K562 (cell line): ENCODE data around the gene TNFSF13. TPM values are rescaled to one million over a fixed set of nuclear protein-coding genes. Genes with fewer than 3 reads are reported as not detected.

Source experiments
- ATAC-seq: fragments of 200-7000 bp; cut with Tn5 transposase; 3 replicates; pipeline ENCODE4 v1.9.1; 2020; ENCODE audit warnings: moderate library complexity
- BruUV-seq: library from RNA; stranded (reverse); fragments of 400-500 nt; replicated peaks from 2 replicates; lab custom pipeline; 2021; lab: Mats Ljungman, UMichigan
- CTCF ChIA-PET: fragments of 300-600 bp; formaldehyde crosslinking; extraction: SDS; loops from one replicate; lab custom pipeline; 2021; ENCODE audit warnings: low intra/inter-chr PET ratio; lab: Yijun Ruan, JAX
- POLR2A ChIA-PET: fragments of 300-600, 350-650 bp; sonication (Branson Sonifier 250); formaldehyde crosslinking; extraction: SDS; loops from one replicate; lab custom pipeline; 2021; ENCODE audit warnings: antibody characterized with exemption, inconsistent platforms; lab: Yijun Ruan, JAX
- DNase-seq, 4 experiments: peaks; one replicate each; pipeline versions ENCODE4 v3.0.0 to v3.0.0-alpha.2; 2011 to 2018; ENCODE audit warnings: low spot score in 3 of 4, mixed read lengths in 3 of 4; ENCODE audit errors: extremely low read depth in 1 of 4
- FAIRE-seq: peaks from 2 replicates; lab custom pipeline; 2011; peaks lifted over from hg19 to GRCh38; lab: Jason Lieb, UNC
- H2AFZ ChIP-seq: 2 replicates; pipeline ENCODE4 v1.6.0; 2011; ENCODE audit warnings: low read depth, low read length, control low read depth, inconsistent platforms
- H3K27ac ChIP-seq: fragments of 200-600 bp; 3 replicates; pipeline ENCODE4 v1.8.0; 2011; ENCODE audit warnings: low read depth, mild to moderate bottlenecking, control low read depth, inconsistent platforms, low read length, moderate library complexity, mixed read lengths; ENCODE audit errors: extremely low read depth
- H3K27me3 ChIP-seq, 2 experiments: fragments of 300-600 bp in 1 of 2; 2 replicates in 1 of 2; 3 replicates in 1 of 2; pipeline versions ENCODE4 v1.6.0 to v1.8.0; 2011; ENCODE audit warnings: inconsistent platforms in 2 of 2, low read length in 2 of 2, mild to moderate bottlenecking in 1 of 2, mixed read lengths in 1 of 2, moderate library complexity in 1 of 2; ENCODE audit not compliant: control insufficient read depth in 2 of 2, insufficient read depth in 2 of 2
- H3K36me3 ChIP-seq: fragments of 300-600 bp; 3 replicates; pipeline ENCODE4 v1.8.0; 2011; ENCODE audit warnings: mild to moderate bottlenecking, low read length, inconsistent platforms; ENCODE audit not compliant: control insufficient read depth, insufficient read depth
- H3K4me1 ChIP-seq, 2 experiments: fragments of 200-600 bp in 1 of 2; replicated peaks in 1 of 2; 2 replicates in 1 of 2; 3 replicates in 1 of 2; pipeline versions ENCODE4 v1.5.1 to v1.8.0; 2011; ENCODE audit warnings: inconsistent platforms in 2 of 2, low read length in 2 of 2, mild to moderate bottlenecking in 1 of 2, mixed read lengths in 1 of 2, moderate library complexity in 1 of 2; ENCODE audit not compliant: control insufficient read depth in 2 of 2, insufficient read depth in 2 of 2
- H3K4me2 ChIP-seq: 2 replicates; pipeline ENCODE4 v1.6.1; 2011; ENCODE audit warnings: low read length, control low read depth, inconsistent platforms, mixed read lengths; ENCODE audit not compliant: insufficient read depth
- H3K4me3 ChIP-seq: fragments of 200-600 bp; sonication (generic), shearing (Covaris generic); 2 replicates; pipeline ENCODE4 v1.5.1; 2016; ENCODE audit warnings: control low read depth, inconsistent platforms
- H3K79me2 ChIP-seq: fragments of 200-600 bp; 3 replicates; pipeline ENCODE4 v1.8.0; 2011; ENCODE audit warnings: low read length, inconsistent platforms; ENCODE audit not compliant: control insufficient read depth, insufficient read depth
- H3K9ac ChIP-seq, 2 experiments: 2 replicates each; pipeline versions ENCODE4 v1.6.0 to v1.6.1; 2011; ENCODE audit warnings: low read depth in 2 of 2, low read length in 2 of 2, control low read depth in 1 of 2, inconsistent platforms in 1 of 2, mild to moderate bottlenecking in 1 of 2, mixed read lengths in 1 of 2; ENCODE audit not compliant: insufficient read depth in 1 of 2
- H3K9me1 ChIP-seq: one replicate; pipeline ENCODE4 v1.6.0; 2011; ENCODE audit warnings: inconsistent platforms, mild to moderate bottlenecking, low read length, moderate library complexity; ENCODE audit not compliant: control insufficient read depth, insufficient read depth
- H3K9me3 ChIP-seq: replicated peaks from 2 replicates; pipeline ENCODE4 v1.5.1; 2011; ENCODE audit warnings: low read depth, low read length, inconsistent platforms; ENCODE audit not compliant: control insufficient read depth, insufficient read depth
- H4K20me1 ChIP-seq: replicated peaks from 2 replicates; pipeline ENCODE4 v1.6.1; 2011; ENCODE audit warnings: low read length, inconsistent platforms, mixed read lengths; ENCODE audit not compliant: control insufficient read depth, insufficient read depth
- ARID1B ChIP-seq: fragments of 450-650 bp; IDR thresholded peaks from 2 replicates; pipeline ENCODE4 v1.6.1; 2016; ENCODE audit warnings: antibody characterized with exemption, mild to moderate bottlenecking, inconsistent platforms
- ARID2 ChIP-seq: fragments of 450-650 bp; IDR thresholded peaks from 2 replicates; pipeline ENCODE4 v1.6.1; 2017; ENCODE audit warnings: antibody characterized with exemption, mild to moderate bottlenecking
- BDP1 ChIP-seq: IDR thresholded peaks from 3 replicates; pipeline ENCODE4 v1.6.1; 2011; ENCODE audit not compliant: insufficient read length, insufficient read depth
- CREM ChIP-seq: IDR thresholded peaks from 2 replicates; pipeline ENCODE4 v1.6.1; 2014; ENCODE audit warnings: antibody characterized with exemption, low read depth
- ELK3 ChIP-seq: fragments of 450-650 bp; formaldehyde crosslinking; IDR thresholded peaks from 2 replicates; pipeline ENCODE4 v1.4.0; 2020; ENCODE audit warnings: mild to moderate bottlenecking
- FOXP4 ChIP-seq: sonication (generic); formaldehyde crosslinking; IDR thresholded peaks from 2 replicates; pipeline ENCODE4 v1.8.0; 2022; ENCODE audit warnings: mild to moderate bottlenecking, missing genetic modification reagents, borderline replicate concordance
- HMGN3 ChIP-seq: IDR thresholded peaks from 2 replicates; pipeline ENCODE4 v1.6.1; 2011; ENCODE audit warnings: borderline replicate concordance, low read depth, mild to moderate bottlenecking, mixed read lengths, low read length; ENCODE audit not compliant: insufficient read length; ENCODE audit errors: extremely low read depth
- ILK ChIP-seq: fragments of 450-650 bp; IDR thresholded peaks from 2 replicates; pipeline ENCODE4 v1.6.1; 2016; ENCODE audit warnings: missing genetic modification characterization, low read depth, mild to moderate bottlenecking, missing compliant biosample characterization, moderate library complexity, borderline replicate concordance
- RBBP5 ChIP-seq: fragments of 200-600 bp; sonication (generic); IDR thresholded peaks from 2 replicates; pipeline ENCODE4 v1.6.1; 2012; ENCODE audit warnings: borderline replicate concordance, mild to moderate bottlenecking, low read length, control low read depth, inconsistent platforms; ENCODE audit not compliant: insufficient read depth, poor library complexity, severe bottlenecking
- SMARCC2 ChIP-seq: fragments of 450-650 bp; IDR thresholded peaks from 2 replicates; pipeline ENCODE4 v1.6.1; 2017; ENCODE audit warnings: antibody characterized with exemption, moderate library complexity, mild to moderate bottlenecking, low read depth
- SMARCE1 ChIP-seq: fragments of 450-650 bp; IDR thresholded peaks from 2 replicates; pipeline ENCODE4 v1.7.1; 2016; ENCODE audit warnings: mild to moderate bottlenecking
- TCF7 ChIP-seq: sonication (generic); IDR thresholded peaks from 2 replicates; pipeline ENCODE4 v1.6.1; 2016; ENCODE audit warnings: antibody characterized with exemption, borderline replicate concordance
- ZBTB7A ChIP-seq: IDR thresholded peaks from 2 replicates; pipeline ENCODE4 v1.6.1; 2011; ENCODE audit warnings: low read depth, mild to moderate bottlenecking, low read length, moderate library complexity, borderline replicate concordance; ENCODE audit not compliant: control insufficient read depth
- ZNF217 ChIP-seq: sonication (generic); formaldehyde crosslinking; IDR thresholded peaks from 2 replicates; pipeline ENCODE4 v1.8.0; 2022; ENCODE audit warnings: mild to moderate bottlenecking, missing genetic modification reagents
- ZNF324 ChIP-seq: fragments of 250-450 bp; sonication (Bioruptor Pico); IDR thresholded peaks from 2 replicates; pipeline ENCODE4 v1.4.0; 2020; ENCODE audit warnings: mild to moderate bottlenecking
- ZNF586 ChIP-seq: fragments of 450-650 bp; formaldehyde crosslinking; conservative IDR thresholded peaks from 2 replicates; pipeline ENCODE4 v1.4.0; 2020; ENCODE audit warnings: mild to moderate bottlenecking, moderate library complexity
- ZNF740 ChIP-seq, 3 experiments: fragments of 200-800 bp in 1 of 3; sonication (Bioruptor generic) in 1 of 3; sonication (generic) in 1 of 3; formaldehyde crosslinking in 1 of 3; IDR thresholded peaks; 2 replicates each; pipeline versions ENCODE4 v1.6.1 to v1.8.0; 2016 to 2022; ENCODE audit warnings: mild to moderate bottlenecking in 2 of 3, missing compliant biosample characterization in 2 of 3, missing genetic modification characterization in 2 of 3, missing genetic modification reagents in 1 of 3
- WGBS: fragments of 100-300 bp; shearing (Covaris generic); methylation state at CpG from one replicate; pipeline ENCODE4 v1.1.6; 2016; ENCODE audit warnings: low coverage, mixed read lengths; ENCODE audit not compliant: insufficient coverage; ENCODE audit errors: missing lambda C conversion rate; 5-methylcytosine and 5-hydroxymethylcytosine counted together
- in situ Hi-C: fragments of 300-500 bp; cut with MboI; formaldehyde crosslinking; loops from 4 replicates; pipeline ENCODE4 v1.15.0; 2018; ENCODE audit warnings: inconsistent platforms, mixed read lengths
- intact Hi-C: fragments of 100-400 bp; cut with micrococcal nuclease; formaldehyde crosslinking; loops from 2 replicates; pipeline ENCODE4 v1.14.2; 2022
- polyA plus RNA-seq, 8 experiments: library from polyadenylated mRNA; depleted of rRNA in 4 of 8; stranded (reverse) in 5 of 8; unstranded in 3 of 8; fragments of >200 nt; fragmentation: Nextera tagmentation in 2 of 8; fragmentation: Illumina TruSeq in 1 of 8; extraction: Ambion mirVana in 2 of 8; extraction: Trizol in 1 of 8; gene quantifications; 2 replicates each; pipeline versions ENCODE4 v1.2.1 to v1.2.3, GENCODE V29; 2011 to 2014; ENCODE audit warnings: inconsistent platforms in 1 of 8, missing spikeins in 1 of 8
- total RNA-seq, 7 experiments: library from RNA; depleted of rRNA in 6 of 7; stranded (reverse); fragments of >200 nt in 6 of 7; fragmentation: Illumina TruSeq in 2 of 7; extraction: Trizol in 2 of 7; gene quantifications; 2 replicates each; pipeline versions ENCODE4 v1.2.1 to v1.2.3, GENCODE V29; 2011 to 2021; ENCODE audit warnings: low replicate concordance in 1 of 7

Gene TNFSF13
- total and polyA plus RNA-seq, 9 of the 15 experiments (the other 6 are each of a cell fraction or from before 2014, with no cell fraction given), result 0.04 to 0.51 (median 0.19) TPM; not detected in 1

- Histone ChIP-seq H3K27me3 (no peaks in the 10 kb centered on the region), H3K9me3 (no peaks in the 10 kb centered on the region), H3K4me3 (peak overlapping the region; percentile 47), H3K9ac (peak overlapping the region; percentile 96 to 98), H3K4me2 (peak overlapping the region; percentile 94), H2AFZ (peak overlapping the region; percentile 98), H4K20me1 (peaks cover 8% of the 10 kb centered on the region; the same call in 1 of the 2 replicates), H3K79me2 (peaks cover 75% of the 10 kb centered on the region), H3K9me1 (no peaks in the 10 kb centered on the region), H3K27ac (peak overlapping the region; percentile 99), H3K4me1 (peaks cover 58 to 72% of the 10 kb centered on the region in 2 experiments), H3K36me3 (peaks cover 29% of the 10 kb centered on the region)
- no peak for DNase-seq
- CTCF ChIA-PET, result no interaction called here
- no peak for ATAC-seq
- 78% methylated on average over 8 of the region's 36 CpGs for WGBS
- FAIRE-seq, result no peak
- intact Hi-C loops (loop anchor here (5.0 kb wide), 1 partner anchor 35 kb away; no protein-coding TSS in a partner anchor), in situ Hi-C loops (no loop called here)
- no TSS peak for BruUV-seq
- POLR2A ChIA-PET, result interaction anchor here (1.2 to 3.4 kb wide), 3 partner anchors 10 to 104 kb away, joined by 7 to 46 read pairs (median 35); partner anchors contain the start of genes ATP1B2, TP53 and WRAP53
- TF ChIP-seq ZNF740 (CRISPR knock-in tag; IDR thresholded peaks at IDR 0.05), result peak; percentile 48; the same call in 1 of the 2 replicates
- TF ChIP-seq ZNF740 (tag; IDR thresholded peaks at IDR 0.05), result peak in 1 of 2 experiments; percentile 65; a peak in 1 of 4 replicates
- no peak for TF ChIP-seq ZBTB7A
- TF ChIP-seq RBBP5, result no peak
- no peak for TF ChIP-seq SMARCC2
- no peak for TF ChIP-seq ZNF586 (CRISPR knock-in tag)
- no peak for TF ChIP-seq SMARCE1
- no peak for TF ChIP-seq BDP1
- TF ChIP-seq ARID2, result no peak
- peak; percentile 39 for TF ChIP-seq HMGN3
- no peak for TF ChIP-seq TCF7
- no peak for TF ChIP-seq FOXP4 (CRISPR knock-in tag)
- TF ChIP-seq CREM, result no peak
- no peak for TF ChIP-seq ZNF217
- TF ChIP-seq ZNF324, result no peak
- no peak for TF ChIP-seq ILK (tag)
- no peak for TF ChIP-seq ARID1B
- TF ChIP-seq ELK3, result no peak
Observed at GRCh38 chr17:7582396-7583252, 24.1 kb downstream of the TNFSF13 start.
